PC-3 (cell line): ENCODE results near the gene HELLS.

ENCODE experiments used
- EZH2 ChIP-seq: fragments of 300-600 bp; sonication (generic); IDR thresholded peaks from one replicate; pipeline ENCODE4 v1.6.1; 2017; ENCODE audit warnings: antibody characterized with exemption, mild to moderate bottlenecking, low read length; ENCODE audit not compliant: unreplicated experiment
- TF ChIP-seq, protein P1 (sequence below): fragments of 300-600 bp; sonication (generic); conservative IDR thresholded peaks from 2 replicates; pipeline ENCODE4 v1.5.1; 2017; ENCODE audit warnings: antibody characterized with exemption, low read depth, mild to moderate bottlenecking, low read length

DNA sequence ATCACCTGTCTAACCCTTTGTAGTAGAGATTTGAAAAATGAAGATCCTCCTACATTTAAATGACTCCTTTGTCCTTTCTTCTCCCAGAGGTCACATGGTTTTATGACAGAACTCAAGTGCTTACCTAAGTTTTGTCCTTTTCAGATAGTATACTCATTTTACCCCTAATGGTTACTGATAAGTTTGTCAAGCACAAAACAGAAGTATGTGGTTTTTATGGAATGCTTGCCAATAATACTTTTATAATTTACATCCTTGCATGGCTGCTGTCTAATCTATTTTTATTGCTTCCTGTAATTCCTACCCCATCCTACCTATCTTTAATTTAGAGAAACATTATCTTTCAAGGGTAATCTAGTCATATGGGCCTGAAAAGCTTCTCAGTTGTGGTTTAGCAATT lies 37.5 kb downstream of the HELLS start:
- TF ChIP-seq, protein P1, sequence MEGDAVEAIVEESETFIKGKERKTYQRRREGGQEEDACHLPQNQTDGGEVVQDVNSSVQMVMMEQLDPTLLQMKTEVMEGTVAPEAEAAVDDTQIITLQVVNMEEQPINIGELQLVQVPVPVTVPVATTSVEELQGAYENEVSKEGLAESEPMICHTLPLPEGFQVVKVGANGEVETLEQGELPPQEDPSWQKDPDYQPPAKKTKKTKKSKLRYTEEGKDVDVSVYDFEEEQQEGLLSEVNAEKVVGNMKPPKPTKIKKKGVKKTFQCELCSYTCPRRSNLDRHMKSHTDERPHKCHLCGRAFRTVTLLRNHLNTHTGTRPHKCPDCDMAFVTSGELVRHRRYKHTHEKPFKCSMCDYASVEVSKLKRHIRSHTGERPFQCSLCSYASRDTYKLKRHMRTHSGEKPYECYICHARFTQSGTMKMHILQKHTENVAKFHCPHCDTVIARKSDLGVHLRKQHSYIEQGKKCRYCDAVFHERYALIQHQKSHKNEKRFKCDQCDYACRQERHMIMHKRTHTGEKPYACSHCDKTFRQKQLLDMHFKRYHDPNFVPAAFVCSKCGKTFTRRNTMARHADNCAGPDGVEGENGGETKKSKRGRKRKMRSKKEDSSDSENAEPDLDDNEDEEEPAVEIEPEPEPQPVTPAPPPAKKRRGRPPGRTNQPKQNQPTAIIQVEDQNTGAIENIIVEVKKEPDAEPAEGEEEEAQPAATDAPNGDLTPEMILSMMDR, result no peak
- no peak for TF ChIP-seq EZH2
